ENCODE measurements around the gene FOSL2.

Gene FOSL2

DNA sequence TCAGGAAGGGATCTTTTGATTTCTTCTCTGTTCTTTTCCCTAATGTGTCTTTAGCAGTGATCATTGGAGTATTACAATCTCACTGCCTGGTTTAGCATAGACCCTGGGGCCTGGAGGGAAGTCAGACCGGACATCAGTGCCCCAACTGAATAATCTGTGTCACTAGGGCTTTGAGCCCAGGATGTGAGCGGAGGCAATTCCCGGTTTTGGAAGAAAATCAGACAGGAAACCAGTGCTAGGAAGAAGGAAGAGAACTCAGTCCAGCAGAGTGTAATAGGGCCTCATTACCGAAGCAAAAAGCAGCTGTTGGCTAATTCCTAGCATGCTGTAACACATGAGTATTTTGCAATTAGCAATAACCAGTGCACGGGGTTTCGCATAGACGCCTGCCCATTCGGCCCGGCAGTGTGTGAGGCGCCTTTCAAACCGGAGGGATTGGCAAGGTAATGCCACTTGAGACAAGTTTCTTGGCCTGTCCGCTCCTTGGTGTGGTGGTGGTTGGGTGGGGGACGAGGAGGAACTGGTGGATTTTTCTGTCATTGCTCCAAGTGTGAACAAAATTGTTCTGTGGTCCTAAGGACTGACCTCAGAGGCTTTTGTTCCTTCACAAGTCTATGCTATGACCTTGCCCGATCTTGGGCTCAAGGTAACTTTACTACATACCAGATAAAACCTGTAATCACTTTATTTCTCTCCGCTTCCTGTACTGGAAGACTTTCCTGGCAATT is 2.8 kb downstream of the FOSL2 start:
- peak; percentile 51 for DNase-seq (ENCODE audit: low spot score)

GRCh38 chr2:28397043-28397381 is 4.4 kb downstream of the FOSL2 start:
- DNase-seq (ENCODE audit: low spot score): no peak

DNA sequence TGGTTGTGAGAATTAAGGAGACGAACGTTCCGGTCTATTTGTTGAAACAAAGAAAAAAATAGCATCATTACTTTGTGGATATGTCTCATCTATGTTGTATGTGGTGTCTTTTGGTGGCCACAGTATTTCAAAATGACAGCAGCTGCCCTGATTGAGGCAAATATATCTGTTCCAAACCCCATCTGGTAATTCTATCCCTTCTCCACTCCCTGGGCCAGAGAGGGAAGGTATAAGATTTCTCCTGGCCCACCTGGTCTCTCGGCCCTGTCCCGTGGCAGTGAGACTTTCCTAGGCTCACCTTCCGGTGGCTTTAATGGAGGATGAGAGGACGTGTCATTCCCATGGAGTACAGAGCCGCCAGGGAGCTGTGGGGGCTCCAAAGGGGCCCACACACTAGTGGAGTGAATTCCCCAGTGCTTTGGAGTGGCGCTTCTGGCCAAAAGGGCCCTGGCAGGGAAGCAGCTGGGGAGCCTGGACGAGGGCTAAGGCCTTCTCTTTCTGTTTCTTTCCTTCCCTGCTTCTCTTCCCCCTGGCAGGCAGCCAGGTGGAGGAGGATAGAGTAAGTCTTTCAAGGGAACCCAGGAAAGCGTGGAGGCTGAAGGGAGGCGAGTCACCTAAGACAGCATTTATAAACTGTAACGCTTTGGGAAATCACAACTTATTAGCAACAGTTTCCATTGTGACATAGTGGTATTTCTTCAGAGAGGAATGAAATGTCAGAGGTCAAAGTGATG is 5.6 kb downstream of the FOSL2 start:
- DNase-seq (ENCODE audit: low spot score): no peak

- DNase-seq (ENCODE audit: low spot score): no peak
Measured at GRCh38 chr2:28399289-28399688, 6.6 kb downstream of the FOSL2 start.

DNA sequence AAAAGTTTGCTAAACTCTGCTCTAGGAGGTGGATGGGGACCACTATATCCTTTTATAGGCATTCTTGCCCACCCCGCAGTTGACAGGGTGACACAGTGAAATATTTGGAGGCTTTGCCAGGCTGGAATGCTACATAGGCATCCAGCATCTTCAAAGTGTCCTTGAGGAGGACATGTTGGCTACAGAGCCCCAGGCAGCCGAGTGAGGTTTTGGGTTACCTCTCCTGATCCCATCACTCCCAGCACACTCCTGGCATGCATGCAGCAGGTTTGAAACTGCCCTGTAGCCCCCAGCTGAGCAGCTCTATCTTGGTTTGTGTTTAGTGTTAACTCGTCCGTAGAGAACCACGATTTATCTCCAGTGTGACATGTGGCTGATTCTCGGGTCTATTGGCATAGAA is 7.3 kb downstream of the FOSL2 start:
- no peak for DNase-seq (ENCODE audit: low spot score)

DNA sequence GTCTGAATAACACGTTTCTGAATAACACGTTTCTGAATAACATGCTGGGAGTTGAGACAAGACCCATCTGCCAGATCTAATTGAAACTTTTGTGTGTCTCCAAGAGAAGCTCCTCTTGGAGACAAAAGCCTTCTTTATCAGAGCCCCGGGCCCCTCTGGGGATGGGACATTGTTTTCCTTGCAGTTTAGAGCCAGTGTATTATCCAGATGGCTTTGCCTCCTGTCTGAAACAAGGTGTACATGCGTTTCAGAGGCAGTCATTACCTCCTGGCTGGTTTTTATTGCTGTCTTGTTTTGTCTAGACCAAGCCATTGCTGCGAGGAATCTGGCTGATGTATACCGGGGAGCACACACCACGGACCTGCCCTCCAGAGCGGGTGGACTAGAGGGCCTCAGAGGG is 7.8 kb downstream of the FOSL2 start:
- no peak for DNase-seq (ENCODE audit: low spot score)

- no peak for DNase-seq (ENCODE audit: low spot score)
Measured at GRCh38 chr2:28400921-28401320, 8.3 kb downstream of the FOSL2 start.

DNA sequence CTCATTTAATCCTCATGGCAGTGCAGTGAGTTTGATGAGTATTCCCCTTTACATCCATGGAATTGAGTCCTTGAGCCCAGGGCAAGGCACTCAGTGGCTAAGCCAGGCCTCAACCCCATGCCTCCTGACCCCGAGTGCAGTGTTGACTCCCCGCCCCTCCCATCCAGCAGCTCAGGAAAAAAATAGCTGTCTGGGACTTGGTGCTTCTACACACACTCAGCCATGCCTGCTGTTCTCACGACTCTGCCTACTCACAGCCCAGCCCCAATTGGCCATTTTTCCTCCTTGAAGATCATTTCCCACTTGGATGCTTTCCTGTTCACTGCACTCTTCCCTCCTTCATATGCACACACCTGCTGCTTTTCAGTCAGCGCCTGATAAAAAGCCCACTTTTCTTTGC is 8.8 kb downstream of the FOSL2 start:
- no peak for DNase-seq (ENCODE audit: low spot score)

DNA sequence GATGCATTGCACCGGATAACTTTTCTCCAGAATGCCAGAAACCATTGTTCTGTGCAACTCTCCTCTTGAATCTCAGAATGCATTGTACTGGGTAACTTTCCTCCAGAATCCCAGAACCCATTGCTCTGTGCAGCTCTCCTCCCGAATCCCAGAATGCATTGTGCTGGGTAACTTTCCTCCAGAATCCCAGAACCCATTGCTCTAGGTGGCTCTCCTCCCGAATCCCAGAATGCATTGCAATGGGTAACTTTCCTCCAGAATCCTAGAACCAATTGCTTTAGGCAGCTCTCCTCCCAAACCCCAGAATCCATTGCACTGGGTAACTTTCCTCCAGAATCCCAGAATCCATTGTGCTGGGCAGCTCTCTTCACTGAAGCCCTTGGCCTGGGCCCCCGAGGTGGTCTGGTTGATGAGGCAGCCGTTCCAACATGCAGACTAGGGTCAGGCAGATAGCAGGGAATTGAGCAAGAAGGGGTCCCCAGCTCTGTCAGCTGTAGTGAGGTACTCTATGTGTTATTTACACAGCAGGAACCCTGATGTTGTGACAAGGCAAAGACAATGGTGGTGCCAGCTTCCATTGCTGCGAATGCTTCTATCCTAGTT is 9.4 kb downstream of the FOSL2 start:
- no peak for DNase-seq (ENCODE audit: low spot score)

DNA sequence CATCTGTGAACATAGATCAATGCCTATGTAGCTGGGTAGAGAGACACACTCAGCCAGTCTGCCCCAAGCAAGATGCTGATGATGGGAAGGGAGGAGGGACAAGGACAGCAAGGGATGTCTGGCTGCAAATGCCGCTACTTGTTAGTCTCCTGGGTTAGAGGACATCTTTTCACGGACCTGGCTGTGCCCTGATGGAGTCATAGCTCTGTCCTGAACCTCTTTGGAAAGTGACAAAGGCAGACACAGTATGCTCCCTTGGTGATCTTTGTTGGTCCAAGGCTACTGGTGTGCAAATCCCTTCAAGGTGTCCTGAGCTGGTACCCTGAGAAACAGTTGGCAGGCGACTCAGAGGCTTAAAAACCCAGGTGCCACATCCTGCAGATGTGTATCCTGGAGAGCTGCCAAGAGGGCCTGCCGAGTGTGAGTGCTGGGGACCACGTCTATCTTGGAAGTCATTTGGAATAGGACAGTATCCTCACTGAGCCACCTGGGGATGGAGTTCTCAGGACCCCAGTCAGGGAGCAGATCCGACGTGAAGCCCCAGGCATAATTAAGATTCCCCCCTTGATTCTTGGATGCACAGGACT is 10.8 kb downstream of the FOSL2 start:
- no peak for DNase-seq (ENCODE audit: low spot score)

DNA sequence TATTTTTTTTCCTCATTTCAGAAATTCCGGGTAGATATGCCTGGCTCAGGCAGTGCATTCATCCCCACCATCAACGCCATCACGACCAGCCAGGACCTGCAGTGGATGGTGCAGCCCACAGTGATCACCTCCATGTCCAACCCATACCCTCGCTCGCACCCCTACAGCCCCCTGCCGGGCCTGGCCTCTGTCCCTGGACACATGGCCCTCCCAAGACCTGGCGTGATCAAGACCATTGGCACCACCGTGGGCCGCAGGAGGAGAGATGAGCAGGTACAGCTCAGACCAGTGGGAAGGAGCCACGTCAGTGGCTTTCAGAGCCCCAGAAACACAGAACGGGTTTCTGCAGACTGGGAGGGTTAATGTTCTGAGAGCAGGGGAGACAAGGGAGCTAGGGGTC is 11.4 kb downstream of the FOSL2 start:
- DNase-seq (ENCODE audit: low spot score): no peak

- no peak for DNase-seq (ENCODE audit: low spot score)
Measured at GRCh38 chr2:28405537-28405936, 12.9 kb downstream of the FOSL2 start.

GRCh38 chr2:28406276-28407096 is 13.8 kb downstream of the FOSL2 start:
- DNase-seq (ENCODE audit: low spot score): peak; percentile 43

DNA sequence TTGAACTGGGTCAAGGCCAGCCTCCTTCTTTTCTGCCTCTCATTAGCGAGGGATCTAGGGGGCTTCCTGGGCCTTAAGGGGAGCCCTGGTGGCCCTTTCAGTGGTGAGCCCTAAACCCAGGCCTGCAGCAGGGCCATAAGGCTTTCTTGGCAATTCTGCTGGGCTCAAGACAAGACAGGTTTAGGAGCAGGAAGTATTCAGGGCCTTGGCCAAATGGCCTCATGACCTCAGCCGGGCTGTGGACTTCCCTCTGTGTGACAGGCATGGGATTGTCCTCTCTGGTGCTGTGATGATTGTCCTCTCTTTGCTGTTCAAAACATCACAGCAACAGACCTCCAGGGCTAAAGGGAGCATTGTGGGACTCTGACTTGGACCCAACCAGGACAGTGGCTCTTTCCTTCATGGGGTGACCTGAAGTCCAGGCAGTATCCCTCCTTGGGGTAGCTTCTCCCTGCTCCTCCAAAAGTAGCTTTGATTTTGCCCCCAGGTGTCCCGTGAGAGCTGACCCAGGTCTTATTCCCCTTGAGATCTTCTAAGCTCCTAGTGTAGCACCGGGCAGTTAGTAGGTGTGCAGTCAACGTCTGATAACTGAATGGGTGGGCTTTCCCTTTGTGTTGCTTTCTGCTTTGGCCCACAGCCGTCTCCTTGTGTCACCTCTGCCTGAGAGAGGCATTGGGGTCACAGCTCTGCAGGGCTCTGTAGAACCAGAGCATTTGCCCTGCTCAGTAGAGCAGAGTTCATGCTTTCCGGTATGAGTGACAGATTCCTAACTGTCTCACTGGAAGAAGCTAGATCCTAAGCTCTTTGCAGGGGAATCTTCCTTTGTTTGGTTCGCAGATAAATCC is 14.7 kb downstream of the FOSL2 start:
- no peak for DNase-seq (ENCODE audit: low spot score)

DNA sequence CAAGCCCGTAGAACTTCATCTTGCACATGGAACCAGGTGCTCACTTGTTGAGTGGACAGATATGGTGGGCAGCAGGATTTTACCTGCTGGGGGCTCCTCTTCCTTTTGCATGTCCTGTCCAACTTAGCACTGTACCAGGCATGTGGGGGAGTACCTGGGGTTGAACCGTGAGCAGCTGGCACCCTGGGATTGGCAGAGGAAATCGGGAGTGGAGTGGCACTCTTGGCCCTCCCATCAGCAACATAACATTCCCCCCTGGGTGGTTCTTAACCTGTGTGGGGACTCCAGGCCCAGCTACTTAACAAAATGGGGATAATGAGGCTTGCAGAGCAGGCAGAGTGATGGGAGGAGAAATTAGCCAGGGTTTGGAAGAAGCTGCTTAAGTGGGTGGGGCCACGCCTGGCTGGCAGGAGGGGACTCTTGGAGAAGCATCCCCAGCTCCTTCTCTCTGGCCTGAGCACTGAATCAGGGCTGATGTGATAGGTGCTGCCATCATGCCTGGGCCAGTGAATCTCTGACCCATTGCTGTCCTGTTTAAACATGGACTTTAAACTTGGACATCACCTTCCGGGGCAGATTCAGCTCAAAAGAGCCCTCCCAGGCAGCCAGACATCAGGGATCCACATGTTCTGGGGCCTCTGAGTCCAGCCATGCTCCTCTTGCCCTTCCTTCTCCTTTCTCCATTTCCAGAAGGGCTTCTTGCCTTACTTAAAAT is 15.5 kb downstream of the FOSL2 start:
- no peak for DNase-seq (ENCODE audit: low spot score)

DNA sequence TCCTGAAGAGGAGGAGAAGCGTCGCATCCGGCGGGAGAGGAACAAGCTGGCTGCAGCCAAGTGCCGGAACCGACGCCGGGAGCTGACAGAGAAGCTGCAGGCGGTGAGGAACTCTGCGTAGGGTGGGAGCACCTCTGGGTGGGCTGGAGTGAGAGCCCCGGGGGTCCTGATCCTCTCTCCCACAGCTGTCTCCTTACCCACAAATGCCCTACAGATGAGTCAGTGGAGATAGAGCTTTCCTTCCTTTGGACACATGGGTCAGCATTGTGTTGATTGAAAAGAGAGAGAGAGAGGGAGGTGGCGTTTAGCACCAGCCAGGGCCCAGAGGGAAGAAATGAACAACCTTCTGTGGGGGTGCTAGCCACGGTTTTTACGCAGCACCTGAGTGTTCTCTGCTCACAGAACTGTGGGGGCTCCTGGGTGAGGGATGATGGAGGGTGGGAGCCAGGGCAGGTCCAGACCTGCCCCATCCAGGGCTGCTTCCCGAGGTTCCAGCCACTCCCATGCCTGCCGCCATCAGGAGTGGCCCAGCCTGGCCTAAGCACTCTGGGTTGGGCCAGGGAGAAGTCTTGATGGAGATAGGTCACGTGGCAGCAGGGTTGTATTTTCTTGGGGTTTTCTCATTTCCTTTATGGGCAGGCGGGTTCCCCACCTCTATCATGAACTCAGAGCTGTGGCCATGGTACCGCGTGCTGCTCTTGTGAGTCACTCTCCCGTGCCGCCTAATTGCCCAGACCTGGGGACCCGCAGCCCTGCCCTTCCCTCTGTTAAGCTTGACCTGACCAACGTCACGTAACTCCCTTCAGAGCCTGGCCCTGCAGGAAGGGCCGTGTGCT is 16.3 kb downstream of the FOSL2 start:
- DNase-seq (ENCODE audit: low spot score): peak; percentile 98

DNA sequence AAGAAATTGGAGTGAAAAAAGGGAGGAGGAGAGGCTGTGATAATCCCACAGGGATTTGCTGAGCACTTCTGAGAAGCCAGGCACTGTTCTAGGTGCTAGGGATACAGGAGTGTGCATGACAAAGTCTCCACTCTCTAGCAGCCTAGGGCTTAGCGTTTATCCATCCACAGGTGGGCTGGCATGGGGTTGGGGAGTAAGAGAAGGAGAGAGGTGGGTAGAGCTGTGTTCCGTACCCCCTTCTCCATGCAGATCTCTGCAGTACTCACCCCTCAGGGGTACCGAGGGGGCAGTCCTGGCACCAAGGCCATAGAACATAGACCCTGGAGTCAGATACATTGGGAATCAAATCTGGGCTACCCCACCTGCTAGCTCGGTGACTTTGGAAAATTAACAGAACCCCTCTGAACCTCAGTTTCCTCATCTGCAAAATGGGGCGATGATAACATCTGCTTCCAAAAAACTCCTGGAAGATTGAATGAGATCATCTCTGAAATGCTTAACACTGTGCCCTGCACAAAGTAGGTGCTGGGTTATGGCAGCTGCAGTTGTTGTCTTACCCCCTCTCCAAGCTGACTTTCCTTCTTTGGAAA is 18.6 kb downstream of the FOSL2 start:
- no peak for DNase-seq (ENCODE audit: low spot score)

DNA sequence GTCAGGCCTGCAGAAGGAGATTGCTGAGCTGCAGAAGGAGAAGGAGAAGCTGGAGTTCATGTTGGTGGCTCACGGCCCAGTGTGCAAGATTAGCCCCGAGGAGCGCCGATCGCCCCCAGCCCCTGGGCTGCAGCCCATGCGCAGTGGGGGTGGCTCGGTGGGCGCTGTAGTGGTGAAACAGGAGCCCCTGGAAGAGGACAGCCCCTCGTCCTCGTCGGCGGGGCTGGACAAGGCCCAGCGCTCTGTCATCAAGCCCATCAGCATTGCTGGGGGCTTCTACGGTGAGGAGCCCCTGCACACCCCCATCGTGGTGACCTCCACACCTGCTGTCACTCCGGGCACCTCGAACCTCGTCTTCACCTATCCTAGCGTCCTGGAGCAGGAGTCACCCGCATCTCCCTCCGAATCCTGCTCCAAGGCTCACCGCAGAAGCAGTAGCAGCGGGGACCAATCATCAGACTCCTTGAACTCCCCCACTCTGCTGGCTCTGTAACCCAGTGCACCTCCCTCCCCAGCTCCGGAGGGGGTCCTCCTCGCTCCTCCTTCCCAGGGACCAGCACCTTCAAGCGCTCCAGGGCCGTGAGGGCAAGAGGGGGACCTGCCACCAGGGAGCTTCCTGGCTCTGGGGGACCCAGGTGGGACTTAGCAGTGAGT is 19.4 kb downstream of the FOSL2 start:
- no peak for DNase-seq (ENCODE audit: low spot score)

DNA sequence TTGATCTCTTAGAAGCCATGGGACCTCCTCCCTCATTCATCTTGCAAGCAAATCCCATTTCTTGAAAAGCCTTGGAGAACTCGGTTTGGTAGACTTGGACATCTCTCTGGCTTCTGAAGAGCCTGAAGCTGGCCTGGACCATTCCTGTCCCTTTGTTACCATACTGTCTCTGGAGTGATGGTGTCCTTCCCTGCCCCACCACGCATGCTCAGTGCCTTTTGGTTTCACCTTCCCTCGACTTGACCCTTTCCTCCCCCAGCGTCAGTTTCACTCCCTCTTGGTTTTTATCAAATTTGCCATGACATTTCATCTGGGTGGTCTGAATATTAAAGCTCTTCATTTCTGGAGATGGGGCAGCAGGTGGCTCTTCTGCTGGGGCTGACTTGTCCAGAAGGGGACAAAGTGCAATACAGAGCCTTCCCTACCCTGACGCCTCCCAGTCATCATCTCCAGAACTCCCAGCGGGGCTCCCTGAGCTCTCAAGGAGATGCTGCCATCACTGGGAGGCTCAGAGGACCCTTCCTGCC is 20.0 kb downstream of the FOSL2 start:
- no peak for DNase-seq (ENCODE audit: low spot score)
